22Rv1 (cell line): ENCODE measurements around the gene CACNA1C.

Experiments used
- CTCF ChIP-seq: fragments of 450-650 bp; IDR thresholded peaks from 2 replicates; pipeline ENCODE4 v1.5.1; 2017; ENCODE audit warnings: mild to moderate bottlenecking
- ZFX ChIP-seq: fragments of 450-650 bp; IDR thresholded peaks from 2 replicates; pipeline ENCODE4 v1.6.1; 2017; ENCODE audit warnings: antibody characterized with exemption, borderline replicate concordance

GRCh38 chr12:2273751-2274150, 221.0 kb downstream of the CACNA1C start:
- TF ChIP-seq CTCF (no peak), ZFX (no peak)
